Measurements from ENCODE around the gene RALA.
"Not testable (repeated sequence)": the region's sequence is repeated elsewhere in the genome, so short reads cannot be mapped to it uniquely, and the experiment has no call there.

RALA gene

GRCh38 chr7:39670934-39671333 lies 47.6 kb downstream of the RALA start:
- H3K9ac ChIP-seq (ENCODE audit: low read depth, low read length), result no peak overlapping the region
- H3K4me1 ChIP-seq (ENCODE audit: insufficient read depth, low read length), result peaks cover 4% of the 10 kb centered on the region; the same call in 1 of the 2 replicates
- no peaks in the 10 kb centered on the region for H3K36me3 ChIP-seq (ENCODE audit: insufficient read depth, low read length)
- no peaks in the 10 kb centered on the region for H3K9me3 ChIP-seq (ENCODE audit: control insufficient read depth, insufficient read depth, low read length)

GRCh38 chr7:39672176-39672575 lies 48.8 kb downstream of the RALA start:
- no peak overlapping the region for H3K9ac ChIP-seq (ENCODE audit: low read depth, low read length)
- H3K9me3 ChIP-seq (ENCODE audit: control insufficient read depth, insufficient read depth, low read length), result peaks cover 4% of the 10 kb centered on the region; the same call in 1 of the 2 replicates
- no peaks in the 10 kb centered on the region for H3K4me1 ChIP-seq (ENCODE audit: insufficient read depth, low read length)
- no peaks in the 10 kb centered on the region for H3K36me3 ChIP-seq (ENCODE audit: insufficient read depth, low read length)

- Histone ChIP-seq H3K9ac (ENCODE audit: low read depth, low read length) (no peak overlapping the region), H3K4me1 (ENCODE audit: insufficient read depth, low read length) (no peaks in the 10 kb centered on the region), H3K36me3 (ENCODE audit: insufficient read depth, low read length) (no peaks in the 10 kb centered on the region), H3K9me3 (ENCODE audit: control insufficient read depth, insufficient read depth, low read length) (peaks cover 4% of the 10 kb centered on the region; the same call in 1 of the 2 replicates)
Observed at GRCh38 chr7:39673868-39674267, 50.5 kb downstream of the RALA start.

- H3K9me3 ChIP-seq (ENCODE audit: control insufficient read depth, insufficient read depth, low read length), result peaks cover 4% of the 10 kb centered on the region; the same call in 1 of the 2 replicates
- no peak overlapping the region for H3K9ac ChIP-seq (ENCODE audit: low read depth, low read length)
- no peaks in the 10 kb centered on the region for H3K4me1 ChIP-seq (ENCODE audit: insufficient read depth, low read length)
- no peaks in the 10 kb centered on the region for H3K36me3 ChIP-seq (ENCODE audit: insufficient read depth, low read length)
Observed at GRCh38 chr7:39674406-39674805, 51.0 kb downstream of the RALA start.

GRCh38 chr7:39676346-39676745 lies 53.0 kb downstream of the RALA start:
- Histone ChIP-seq H3K9ac (ENCODE audit: low read depth, low read length) (no peak overlapping the region), H3K4me1 (ENCODE audit: insufficient read depth, low read length) (no peaks in the 10 kb centered on the region), H3K36me3 (ENCODE audit: insufficient read depth, low read length) (no peaks in the 10 kb centered on the region), H3K9me3 (ENCODE audit: control insufficient read depth, insufficient read depth, low read length) (peaks cover 4% of the 10 kb centered on the region; the same call in 1 of the 2 replicates)

- no peak overlapping the region for H3K9ac ChIP-seq (ENCODE audit: low read depth, low read length)
- peaks cover 4% of the 10 kb centered on the region; the same call in 1 of the 2 replicates for H3K9me3 ChIP-seq (ENCODE audit: control insufficient read depth, insufficient read depth, low read length)
- no peaks in the 10 kb centered on the region for H3K36me3 ChIP-seq (ENCODE audit: insufficient read depth, low read length)
- 0 out of 2 replicates have a peak, but pooled peaks cover 8% of the 10 kb centered on the region for H3K4me1 ChIP-seq (ENCODE audit: insufficient read depth, low read length)
Observed at GRCh38 chr7:39678930-39679709, 55.7 kb downstream of the RALA start.

GRCh38 chr7:39679874-39680273 lies 56.5 kb downstream of the RALA start:
- not testable (repeated sequence) for H3K9me3 ChIP-seq (ENCODE audit: control insufficient read depth, insufficient read depth, low read length); H3K36me3 ChIP-seq (ENCODE audit: insufficient read depth, low read length); H3K4me1 ChIP-seq (ENCODE audit: insufficient read depth, low read length); H3K9ac ChIP-seq (ENCODE audit: low read depth, low read length)

- Histone ChIP-seq H3K9ac (ENCODE audit: low read depth, low read length) (no peak overlapping the region), H3K36me3 (ENCODE audit: insufficient read depth, low read length) (no peaks in the 10 kb centered on the region), H3K4me1 (ENCODE audit: insufficient read depth, low read length) (0 out of 2 replicates have a peak, but pooled peaks cover 8% of the 10 kb centered on the region), H3K9me3 (ENCODE audit: control insufficient read depth, insufficient read depth, low read length) (peaks cover under 1% of the 10 kb centered on the region; the same call in 1 of the 2 replicates)
Observed at GRCh38 chr7:39681887-39682441, 58.6 kb downstream of the RALA start.

- 0 out of 2 replicates have a peak, but pooled peaks cover 8% of the 10 kb centered on the region for H3K4me1 ChIP-seq (ENCODE audit: insufficient read depth, low read length)
- H3K9me3 ChIP-seq (ENCODE audit: control insufficient read depth, insufficient read depth, low read length), result no peaks in the 10 kb centered on the region
- no peak overlapping the region for H3K9ac ChIP-seq (ENCODE audit: low read depth, low read length)
- no peaks in the 10 kb centered on the region for H3K36me3 ChIP-seq (ENCODE audit: insufficient read depth, low read length)
Observed at GRCh38 chr7:39683216-39683845, 60.0 kb downstream of the RALA start.

- H3K9me3 ChIP-seq (ENCODE audit: control insufficient read depth, insufficient read depth, low read length), result no peaks in the 10 kb centered on the region
- no peaks in the 10 kb centered on the region for H3K36me3 ChIP-seq (ENCODE audit: insufficient read depth, low read length)
- H3K9ac ChIP-seq (ENCODE audit: low read depth, low read length), result no peak overlapping the region
- 0 out of 2 replicates have a peak, but pooled peaks cover 8% of the 10 kb centered on the region for H3K4me1 ChIP-seq (ENCODE audit: insufficient read depth, low read length)
Observed at GRCh38 chr7:39686261-39686924, 63.0 kb downstream of the RALA start.

- H3K4me1 ChIP-seq (ENCODE audit: insufficient read depth, low read length), result no peaks in the 10 kb centered on the region
- H3K9ac ChIP-seq (ENCODE audit: low read depth, low read length), result no peak overlapping the region
- H3K36me3 ChIP-seq (ENCODE audit: insufficient read depth, low read length), result peaks cover 4% of the 10 kb centered on the region; the same call in 1 of the 2 replicates
- no peaks in the 10 kb centered on the region for H3K9me3 ChIP-seq (ENCODE audit: control insufficient read depth, insufficient read depth, low read length)
Observed at GRCh38 chr7:39688611-39689480, 65.5 kb downstream of the RALA start.

- H3K36me3 ChIP-seq (ENCODE audit: insufficient read depth, low read length), result peaks cover 7% of the 10 kb centered on the region
- H3K9ac ChIP-seq (ENCODE audit: low read depth, low read length), result no peak overlapping the region
- H3K4me1 ChIP-seq (ENCODE audit: insufficient read depth, low read length), result no peaks in the 10 kb centered on the region
- H3K9me3 ChIP-seq (ENCODE audit: control insufficient read depth, insufficient read depth, low read length), result no peaks in the 10 kb centered on the region
Observed at GRCh38 chr7:39691821-39692220, 68.4 kb downstream of the RALA start.

GRCh38 chr7:39693086-39693485 lies 69.7 kb downstream of the RALA start:
- not testable (repeated sequence) for H3K9ac ChIP-seq (ENCODE audit: low read depth, low read length); H3K9me3 ChIP-seq (ENCODE audit: control insufficient read depth, insufficient read depth, low read length)
- peaks cover 14% of the 10 kb centered on the region for H3K36me3 ChIP-seq (ENCODE audit: insufficient read depth, low read length)

More at GRCh38 chr7:39693086-39693485, 69.7 kb downstream of the RALA start:
- not testable (repeated sequence) for H3K4me1 ChIP-seq (ENCODE audit: insufficient read depth, low read length)
